Activated CD4-positive, alpha-beta T cell treated with anti-CD3 and anti-CD28 coated beads, Interleukin-2, Interleukin-6, amounts not matched to agents 100 ng/mL and 50 ng/mL, durations not matched to agents 16 hours and 8 hours (primary cell): ENCODE results near the gene ROBO2.

Source experiments
- DNase-seq: peaks from one replicate; pipeline ENCODE4 v3.0.0-alpha.2; 2020

ROBO2 gene

GRCh38 chr3:77436908-77437307 is 397.0 kb downstream of the ROBO2 start:
- DNase-seq, result no peak

GRCh38 chr3:77446084-77446483 is 406.2 kb downstream of the ROBO2 start:
- no peak for DNase-seq

- no peak for DNase-seq
These were observed 406.9 kb downstream of the ROBO2 start for GRCh38 chr3:77446761-77447160.

GRCh38 chr3:77449459-77450350 is 409.8 kb downstream of the ROBO2 start:
- no peak for DNase-seq

GRCh38 chr3:77456431-77456830 is 416.5 kb downstream of the ROBO2 start:
- no peak for DNase-seq

GRCh38 chr3:77456906-77457305 is 417.0 kb downstream of the ROBO2 start:
- DNase-seq, result no peak

GRCh38 chr3:77459926-77460325 is 420.0 kb downstream of the ROBO2 start:
- no peak for DNase-seq

GRCh38 chr3:77460326-77460725 is 420.4 kb downstream of the ROBO2 start:
- no peak for DNase-seq

GRCh38 chr3:77462951-77463350 is 423.1 kb downstream of the ROBO2 start:
- DNase-seq, result no peak

GRCh38 chr3:77464111-77464688 is 424.3 kb downstream of the ROBO2 start:
- DNase-seq, result no peak

- no peak for DNase-seq
These were observed 426.7 kb downstream of the ROBO2 start for GRCh38 chr3:77466562-77467115.

GRCh38 chr3:77467702-77468625 is 428.1 kb downstream of the ROBO2 start:
- no peak for DNase-seq

- DNase-seq, result no peak
These were observed 428.7 kb downstream of the ROBO2 start for GRCh38 chr3:77468626-77469020.

- no peak for DNase-seq
These were observed 435.6 kb downstream of the ROBO2 start for GRCh38 chr3:77475507-77475906.

GRCh38 chr3:77479021-77479420 is 439.1 kb downstream of the ROBO2 start:
- DNase-seq, result no peak

- DNase-seq, result no peak
These were observed 449.3 kb downstream of the ROBO2 start for GRCh38 chr3:77489216-77489615.

GRCh38 chr3:77491961-77492360 is 452.1 kb downstream of the ROBO2 start:
- no peak for DNase-seq

GRCh38 chr3:77500721-77501120 is 460.8 kb downstream of the ROBO2 start:
- no peak for DNase-seq

- DNase-seq, result no peak
These were observed 466.5 kb downstream of the ROBO2 start for GRCh38 chr3:77506384-77506783.

GRCh38 chr3:77513542-77513941 is 473.6 kb downstream of the ROBO2 start:
- no peak for DNase-seq

- no peak for DNase-seq
These were observed 474.9 kb downstream of the ROBO2 start for GRCh38 chr3:77514766-77515165.

- DNase-seq, result no peak
These were observed 484.6 kb downstream of the ROBO2 start for GRCh38 chr3:77524463-77524862.
